ENCODE data around the gene NFIX.

The NFIX gene

GRCh38 chr19:13104848-13105711, 109.8 kb downstream of the NFIX start:
- no peak for DNase-seq (ENCODE audit: low spot score)

DNA sequence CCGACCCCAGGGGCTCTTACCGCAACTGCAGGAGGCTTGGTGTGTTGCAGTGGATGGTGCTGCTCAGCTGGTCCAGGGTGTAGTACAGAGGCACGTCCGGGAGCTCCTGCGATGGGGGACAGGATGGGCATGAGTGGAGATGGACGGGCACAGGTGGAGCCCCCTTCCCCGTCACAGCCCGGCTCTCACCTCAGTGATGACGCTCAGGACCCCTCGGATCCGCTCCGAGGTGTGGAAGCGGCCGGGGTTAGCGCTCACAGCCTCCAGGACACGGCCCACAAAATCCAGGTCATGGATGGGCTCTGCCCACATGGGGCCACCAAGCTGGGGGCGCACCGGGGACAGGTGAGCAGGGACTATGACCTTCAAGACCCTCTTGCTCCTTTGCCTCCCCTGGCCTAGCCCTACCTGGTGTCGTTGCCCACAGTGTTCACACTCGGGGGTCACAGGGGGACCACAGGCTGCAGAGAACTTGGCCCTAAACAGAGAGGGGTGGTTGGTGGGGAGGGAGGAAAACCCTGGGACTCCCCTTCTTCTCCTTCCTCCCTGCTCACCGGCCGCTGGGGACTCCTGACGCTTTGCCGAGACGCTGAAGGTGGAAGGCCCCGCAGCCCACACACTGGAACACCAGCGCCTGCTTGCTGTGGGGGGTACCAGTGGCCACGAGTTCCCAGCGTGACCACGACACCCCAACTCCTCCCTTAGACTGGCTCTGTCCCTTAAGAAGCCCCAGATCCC, 114.3 kb downstream of the NFIX start:
- no peak for DNase-seq (ENCODE audit: low spot score)

GRCh38 chr19:13110099-13110610, 114.9 kb downstream of the NFIX start:
- DNase-seq (ENCODE audit: low spot score): no peak

DNA sequence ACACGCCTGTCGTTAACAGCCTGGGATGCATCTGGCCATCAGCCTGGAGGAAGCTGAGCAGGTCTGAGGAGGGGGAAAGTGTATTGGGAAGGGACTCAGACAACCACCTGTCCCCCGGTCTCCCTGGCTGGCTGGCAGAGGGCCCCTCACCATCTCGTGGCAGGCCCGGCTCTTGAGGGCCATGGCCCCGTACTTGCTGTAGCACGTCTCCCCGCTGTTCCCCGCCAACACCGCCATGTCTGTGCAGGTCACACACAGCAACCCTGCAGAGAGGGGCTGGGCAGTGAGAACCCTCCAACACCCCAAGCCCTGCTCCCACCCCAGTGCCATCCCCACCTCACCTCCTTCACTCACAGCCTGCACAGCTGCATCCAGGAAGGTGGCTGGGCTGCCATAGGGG, 117.3 kb downstream of the NFIX start:
- DNase-seq (ENCODE audit: low spot score): no peak

DNA sequence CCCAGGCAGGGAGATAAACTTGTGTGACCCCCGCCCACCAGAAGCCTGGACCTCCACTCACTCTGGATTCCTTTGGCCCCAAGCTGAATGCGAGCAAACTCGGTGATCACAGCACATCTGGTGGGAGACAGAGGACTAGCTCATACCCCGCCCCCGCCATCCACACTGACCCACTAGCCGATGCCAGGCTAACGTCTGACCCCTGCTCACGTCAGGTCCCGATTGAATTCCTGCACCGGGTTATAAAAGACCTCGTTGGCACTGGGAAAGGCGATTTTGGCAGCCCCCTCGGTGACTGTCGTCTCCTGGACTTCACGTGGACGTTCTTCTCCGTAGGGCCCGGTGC, 120.6 kb downstream of the NFIX start:
- DNase-seq (ENCODE audit: low spot score): no peak

GRCh38 chr19:13116282-13117175, 121.3 kb downstream of the NFIX start, which contains the start of gene TRMT1:
TSS of gene TRMT1 (minus strand) at chr19:13116740. CDS start at chr19:13116399, 341 bp downstream.
- DNase-seq (ENCODE audit: low spot score): peak; percentile 93

GRCh38 chr19:13117176-13117771, 122.0 kb downstream of the NFIX start:
- DNase-seq (ENCODE audit: low spot score): no peak

DNA sequence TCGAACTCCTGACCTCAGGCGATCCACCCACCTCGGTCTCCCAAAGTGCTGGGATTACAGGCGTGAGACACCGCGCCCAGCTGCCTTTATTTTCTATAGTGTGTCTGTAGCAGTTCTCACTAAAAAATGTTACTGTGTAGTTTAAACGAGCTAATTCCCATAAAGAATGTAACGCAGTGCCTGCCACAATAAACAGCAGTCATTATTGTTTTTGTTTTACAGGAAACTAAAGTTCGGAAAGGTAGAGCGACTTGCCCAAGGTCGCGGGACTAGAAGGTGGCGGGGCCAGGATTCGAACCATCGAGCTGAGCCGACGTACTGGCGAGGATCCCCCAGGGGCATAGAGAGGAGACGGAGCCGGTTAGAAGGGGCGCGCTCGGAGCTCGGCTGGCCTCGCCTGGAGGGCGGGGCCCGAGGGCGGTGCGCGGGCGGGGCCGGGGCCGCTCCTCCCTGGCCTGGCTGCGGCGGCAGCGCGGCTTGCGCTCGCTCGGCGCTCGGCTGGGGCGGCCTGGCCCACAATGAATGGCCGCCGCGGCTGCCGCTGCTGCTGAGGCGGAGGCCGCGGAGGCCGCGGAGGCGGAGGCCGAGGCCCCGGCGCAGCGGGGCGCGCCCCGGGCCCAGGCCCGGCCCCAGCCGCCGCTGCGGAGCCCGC, 122.6 kb downstream of the NFIX start, which contains the start of gene NACC1:
Gene NACC1 (plus strand): TSS at position 493 of the 652 bp plus-strand sequence. CDS start 16,944 bp downstream, outside the sequence.
- DNase-seq (ENCODE audit: low spot score): peak; percentile 99

DNA sequence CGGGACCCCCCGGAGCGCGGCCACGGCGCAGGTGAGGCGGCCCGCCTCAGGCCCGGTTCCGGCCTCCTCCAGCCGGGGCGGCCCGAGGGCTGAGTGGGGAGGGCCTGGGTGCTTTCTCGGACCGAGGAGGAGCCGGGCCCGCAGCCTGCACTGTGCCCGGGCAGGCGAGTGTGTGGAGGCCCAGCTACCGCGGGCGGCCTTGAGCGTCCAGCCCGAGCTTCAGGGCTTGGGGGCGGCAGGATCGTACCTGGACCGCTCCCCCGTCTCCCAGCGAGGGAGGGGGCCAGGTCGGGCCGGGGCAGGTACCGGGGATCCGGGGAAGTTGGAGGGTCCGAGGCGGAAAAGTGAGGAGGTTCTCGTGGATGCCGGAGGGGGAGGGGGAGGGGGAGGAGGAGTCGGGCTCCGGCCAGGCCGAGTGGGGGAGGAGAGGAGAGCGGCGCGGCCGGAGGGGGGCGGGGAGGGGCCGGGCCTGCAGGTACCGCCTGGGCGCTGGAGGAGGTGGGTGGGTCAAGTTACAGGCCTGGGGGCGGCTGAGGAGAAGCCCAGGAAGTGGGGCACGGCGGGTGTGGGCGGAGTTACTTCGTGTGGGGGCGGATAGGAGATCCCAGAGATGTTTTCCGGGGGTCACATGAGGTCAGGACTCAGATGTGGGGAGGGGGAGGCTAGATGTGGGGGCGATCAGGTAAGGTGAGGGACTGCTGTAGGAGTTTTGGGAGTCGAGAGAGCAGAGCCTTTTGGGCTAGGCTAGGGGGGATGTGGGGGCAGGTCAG, 123.3 kb downstream of the NFIX start:
- peak; percentile 73 for DNase-seq (ENCODE audit: low spot score)

GRCh38 chr19:13119627-13120026, 124.4 kb downstream of the NFIX start:
- peak; percentile 24 for DNase-seq (ENCODE audit: low spot score)

- no peak for DNase-seq (ENCODE audit: low spot score)
Observed at GRCh38 chr19:13120031-13120430, 124.8 kb downstream of the NFIX start.

DNA sequence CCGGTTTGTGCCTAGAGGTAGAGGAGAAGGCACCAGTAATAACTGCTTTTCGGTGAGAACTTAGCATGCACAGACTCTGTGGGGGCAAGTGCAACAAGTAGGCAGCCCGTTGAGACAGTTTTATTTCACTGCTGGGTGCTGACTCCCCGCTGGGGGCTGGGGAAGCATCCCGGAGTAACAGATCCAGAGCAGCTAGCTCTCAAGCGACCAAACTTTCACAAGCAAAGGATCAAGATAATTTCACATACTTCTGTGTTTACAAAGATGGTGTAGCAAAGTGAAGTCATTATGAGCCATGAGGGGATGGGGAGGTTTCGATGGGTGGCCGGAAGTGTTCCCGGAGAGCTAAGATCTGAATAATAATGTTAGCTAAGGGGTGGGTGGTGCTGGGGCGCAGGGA, 125.5 kb downstream of the NFIX start:
- peak; percentile 75 for DNase-seq (ENCODE audit: low spot score)

- no peak for DNase-seq (ENCODE audit: low spot score)
Observed at GRCh38 chr19:13121551-13122274, 126.4 kb downstream of the NFIX start.

DNA sequence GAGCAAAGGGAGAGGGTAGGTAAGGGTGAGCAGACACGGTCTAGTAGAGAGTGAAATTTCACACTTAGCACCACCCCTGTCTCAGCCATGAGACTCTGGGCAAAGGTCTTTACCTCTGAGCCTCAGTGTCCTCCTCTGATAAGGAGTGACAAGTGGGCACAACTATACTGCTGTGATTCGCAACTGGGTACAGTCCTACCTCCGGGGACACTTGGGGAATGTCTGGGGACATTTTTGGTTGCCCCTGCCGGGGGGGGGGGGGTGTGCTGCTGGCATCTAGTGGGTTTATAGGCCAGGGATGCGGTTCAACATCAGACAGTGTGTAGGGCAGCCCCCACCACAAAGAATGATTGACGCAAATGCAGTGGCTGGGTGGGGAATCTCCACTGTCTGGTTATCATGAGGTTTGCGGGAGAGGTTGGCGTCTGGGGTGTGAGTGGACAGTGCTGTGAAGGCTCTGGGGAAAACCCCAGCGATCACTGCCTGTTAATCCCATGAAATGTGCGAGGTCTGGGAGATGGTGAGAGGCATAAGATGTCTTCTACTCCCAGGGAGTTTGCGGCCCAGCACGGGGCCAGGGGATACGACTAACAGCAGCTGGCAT, 127.1 kb downstream of the NFIX start:
- no peak for DNase-seq (ENCODE audit: low spot score)

DNA sequence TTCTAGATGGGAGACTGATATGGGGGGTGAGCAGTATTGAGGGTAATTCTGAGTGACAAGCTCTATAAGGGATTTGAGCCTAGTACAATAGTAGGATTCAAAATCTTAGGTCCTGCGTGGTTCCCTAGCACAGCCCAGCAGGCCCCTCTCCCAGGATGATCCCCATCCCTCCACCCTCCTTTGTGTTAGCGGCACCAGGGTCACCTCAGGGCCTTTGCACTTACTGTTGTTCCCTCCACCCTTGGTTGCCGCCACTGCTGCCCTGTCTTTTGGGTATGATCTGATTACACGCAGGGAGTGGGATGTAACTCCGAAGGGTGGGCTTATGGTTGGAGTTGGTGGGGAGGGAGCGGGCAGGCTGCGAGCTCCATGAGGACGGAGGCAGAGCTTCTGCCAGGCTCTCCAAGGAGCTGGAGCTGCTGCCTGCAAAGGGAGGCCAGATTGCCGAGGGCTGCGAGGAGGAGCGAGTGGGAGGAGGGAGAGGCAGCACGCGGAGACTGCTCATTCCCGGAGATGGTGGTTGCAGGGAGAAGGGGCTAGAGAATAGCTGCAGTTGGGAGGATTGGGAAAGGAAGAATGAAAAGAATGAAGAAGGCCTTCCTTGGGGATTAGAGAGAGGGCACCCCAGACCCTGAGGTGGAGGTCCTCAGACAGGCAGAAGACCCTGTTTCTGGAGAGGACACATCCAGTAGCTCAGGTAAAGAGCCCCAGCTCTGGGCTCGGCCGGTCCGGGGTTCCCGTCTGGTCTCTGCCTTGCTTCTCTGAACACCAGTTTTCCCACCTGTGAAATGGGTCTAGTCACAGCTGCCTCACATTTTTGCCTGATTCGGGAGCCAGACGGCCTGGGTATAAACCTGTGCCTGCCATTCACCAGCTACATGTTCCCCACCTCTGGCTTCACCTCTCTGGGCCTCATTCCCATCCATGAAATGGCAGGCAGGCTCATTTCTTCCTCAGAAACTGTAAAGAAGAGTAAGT, 128.0 kb downstream of the NFIX start:
- no peak for DNase-seq (ENCODE audit: low spot score)

GRCh38 chr19:13127051-13127450, 131.8 kb downstream of the NFIX start:
- no peak for DNase-seq (ENCODE audit: low spot score)

- DNase-seq (ENCODE audit: low spot score): no peak
Observed at GRCh38 chr19:13127811-13128575, 132.7 kb downstream of the NFIX start.
